ENCODE results near the gene FCHO2.

DNA sequence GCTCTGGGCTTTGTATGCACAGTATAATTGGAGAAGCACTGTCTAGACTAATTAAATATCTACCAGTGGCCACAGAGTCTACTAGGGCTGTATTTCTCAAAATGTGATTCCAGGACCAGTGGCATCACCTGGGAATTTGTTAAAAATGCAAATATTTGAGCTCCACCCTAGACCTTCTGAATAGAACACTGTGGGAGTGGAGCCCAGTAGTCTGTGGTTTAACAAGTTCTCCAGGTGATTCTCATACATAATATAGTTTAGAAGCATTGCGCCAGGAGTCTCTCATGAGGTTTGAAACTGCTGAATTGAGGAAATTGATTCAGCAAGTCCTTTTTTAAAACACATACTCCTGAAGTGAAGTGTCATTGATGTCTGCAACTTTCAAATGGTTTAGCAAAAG lies 74.7 kb downstream of the FCHO2 start:
- TF ChIP-seq YY1 (IDR thresholded peaks at IDR 0.05; ENCODE audit: insufficient read depth, insufficient read length), result no peak
- no peak for TF ChIP-seq ZNF274 (IDR thresholded peaks at IDR 0.05; ENCODE audit: low read depth, low read length)
- no peak for TF ChIP-seq SUZ12 (IDR thresholded peaks at IDR 0.05; ENCODE audit: extremely low read depth, insufficient read depth, insufficient read length)

Data from NT2/D1 (cell line).